ENCODE data around the gene TRPM3.

The TRPM3 gene

GRCh38 chr9:70484232-70485130, 636.9 kb downstream of the TRPM3 start:
- no peaks in the 10 kb centered on the region for H3K9me3 ChIP-seq (ENCODE audit: control insufficient read depth in 5 of 5, low read length in 5 of 5)
- peak overlapping the region in 1 of 5 donors; percentile 2 for H3K4me3 ChIP-seq (ENCODE audit: low read depth in 1 of 5, low read length in 5 of 5)
- peaks cover 12 to 59% (median 51%) of the 10 kb centered on the region in 5 donors for H3K4me1 ChIP-seq (ENCODE audit: control insufficient read depth in 5 of 5, insufficient read depth in 5 of 5, low read length in 5 of 5)
- no peaks in the 10 kb centered on the region for H3K27me3 ChIP-seq (ENCODE audit: control insufficient read depth in 5 of 5, insufficient read depth in 4 of 5, low read length in 5 of 5)
- H3K9ac ChIP-seq (ENCODE audit: low read length in 5 of 5): no peak overlapping the region
- peak overlapping the region; percentile 59 for H3K27ac ChIP-seq (ENCODE audit: low read depth, low read length)
- no peaks in the 10 kb centered on the region for H3K36me3 ChIP-seq (ENCODE audit: control insufficient read depth in 5 of 5, insufficient read depth in 5 of 5, low read length in 5 of 5)

- Histone ChIP-seq H3K4me3 (ENCODE audit: low read depth in 1 of 5, low read length in 5 of 5) (no peak overlapping the region), H3K9ac (ENCODE audit: low read length in 5 of 5) (peak overlapping the region in 1 of 5 donors; percentile 65), H3K9me3 (ENCODE audit: control insufficient read depth in 5 of 5, low read length in 5 of 5) (no peaks in the 10 kb centered on the region), H3K27ac (ENCODE audit: low read depth, low read length) (peak overlapping the region; percentile 89), H3K27me3 (ENCODE audit: control insufficient read depth in 5 of 5, insufficient read depth in 4 of 5, low read length in 5 of 5) (no peaks in the 10 kb centered on the region), H3K36me3 (ENCODE audit: control insufficient read depth in 5 of 5, insufficient read depth in 5 of 5, low read length in 5 of 5) (no peaks in the 10 kb centered on the region), H3K4me1 (ENCODE audit: control insufficient read depth in 5 of 5, insufficient read depth in 5 of 5, low read length in 5 of 5) (peaks cover 17 to 69% (median 60%) of the 10 kb centered on the region in 5 donors)
Measured at GRCh38 chr9:70481471-70481870, 640.0 kb downstream of the TRPM3 start.

- peak overlapping the region in 4 of 5 donors; percentile 42 to 65 (median 60) for H3K9ac ChIP-seq (ENCODE audit: low read length in 5 of 5)
- H3K36me3 ChIP-seq (ENCODE audit: control insufficient read depth in 5 of 5, insufficient read depth in 5 of 5, low read length in 5 of 5): no peaks in the 10 kb centered on the region
- peak overlapping the region; percentile 24 to 44 (median 37) for H3K4me3 ChIP-seq (ENCODE audit: low read depth in 1 of 5, low read length in 5 of 5)
- H3K27ac ChIP-seq (ENCODE audit: low read depth, low read length): peak overlapping the region; percentile 89
- no peaks in the 10 kb centered on the region for H3K27me3 ChIP-seq (ENCODE audit: control insufficient read depth in 5 of 5, insufficient read depth in 4 of 5, low read length in 5 of 5)
- H3K9me3 ChIP-seq (ENCODE audit: control insufficient read depth in 5 of 5, low read length in 5 of 5): no peaks in the 10 kb centered on the region
- peaks cover 17 to 59% (median 54%) of the 10 kb centered on the region in 5 donors for H3K4me1 ChIP-seq (ENCODE audit: control insufficient read depth in 5 of 5, insufficient read depth in 5 of 5, low read length in 5 of 5)
Measured at GRCh38 chr9:70480405-70480980, 640.9 kb downstream of the TRPM3 start.

GRCh38 chr9:70479880-70480291, 641.5 kb downstream of the TRPM3 start:
- H3K9ac ChIP-seq (ENCODE audit: low read length in 5 of 5): peak overlapping the region in 3 of 5 donors; percentile 55 to 65 (median 65)
- no peaks in the 10 kb centered on the region for H3K9me3 ChIP-seq (ENCODE audit: control insufficient read depth in 5 of 5, low read length in 5 of 5)
- H3K27me3 ChIP-seq (ENCODE audit: control insufficient read depth in 5 of 5, insufficient read depth in 4 of 5, low read length in 5 of 5): no peaks in the 10 kb centered on the region
- H3K27ac ChIP-seq (ENCODE audit: low read depth, low read length): peak overlapping the region; percentile 89
- peaks cover 15 to 56% (median 51%) of the 10 kb centered on the region in 5 donors for H3K4me1 ChIP-seq (ENCODE audit: control insufficient read depth in 5 of 5, insufficient read depth in 5 of 5, low read length in 5 of 5)
- peak overlapping the region in 2 of 5 donors; percentile 24 to 26 for H3K4me3 ChIP-seq (ENCODE audit: low read depth in 1 of 5, low read length in 5 of 5)
- no peaks in the 10 kb centered on the region for H3K36me3 ChIP-seq (ENCODE audit: control insufficient read depth in 5 of 5, insufficient read depth in 5 of 5, low read length in 5 of 5)

Measured in subcutaneous abdominal adipose tissue (tissue), 5 donors.